ENCODE results near the gene APC2.

The APC2 gene

DNA sequence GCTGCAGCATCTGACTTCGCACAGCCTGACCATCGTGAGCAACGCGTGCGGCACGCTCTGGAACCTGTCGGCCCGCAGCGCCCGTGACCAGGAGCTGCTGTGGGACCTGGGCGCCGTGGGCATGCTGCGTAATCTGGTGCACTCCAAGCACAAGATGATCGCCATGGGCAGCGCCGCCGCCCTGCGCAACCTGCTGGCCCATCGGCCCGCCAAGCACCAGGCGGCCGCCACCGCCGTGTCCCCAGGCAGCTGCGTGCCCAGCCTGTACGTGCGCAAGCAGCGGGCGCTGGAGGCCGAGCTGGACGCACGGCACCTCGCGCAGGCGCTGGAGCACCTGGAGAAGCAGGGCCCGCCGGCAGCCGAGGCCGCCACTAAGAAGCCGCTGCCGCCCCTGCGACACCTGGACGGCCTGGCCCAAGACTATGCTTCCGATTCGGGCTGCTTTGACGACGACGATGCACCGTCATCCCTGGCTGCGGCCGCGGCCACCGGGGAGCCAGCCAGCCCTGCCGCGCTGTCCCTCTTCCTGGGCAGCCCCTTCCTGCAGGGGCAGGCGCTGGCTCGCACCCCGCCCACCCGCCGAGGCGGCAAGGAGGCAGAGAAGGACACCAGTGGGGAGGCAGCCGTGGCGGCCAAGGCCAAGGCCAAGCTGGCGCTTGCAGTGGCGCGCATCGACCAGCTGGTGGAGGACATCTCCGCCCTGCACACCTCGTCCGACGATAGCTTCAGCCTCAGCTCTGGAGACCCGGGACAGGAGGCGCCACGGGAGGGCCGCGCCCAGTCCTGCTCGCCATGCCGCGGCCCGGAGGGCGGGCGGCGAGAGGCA is 15.5 kb downstream of the APC2 start:
- peak; percentile 70 for DNase-seq (ENCODE audit: low read depth, low spot score)

DNA sequence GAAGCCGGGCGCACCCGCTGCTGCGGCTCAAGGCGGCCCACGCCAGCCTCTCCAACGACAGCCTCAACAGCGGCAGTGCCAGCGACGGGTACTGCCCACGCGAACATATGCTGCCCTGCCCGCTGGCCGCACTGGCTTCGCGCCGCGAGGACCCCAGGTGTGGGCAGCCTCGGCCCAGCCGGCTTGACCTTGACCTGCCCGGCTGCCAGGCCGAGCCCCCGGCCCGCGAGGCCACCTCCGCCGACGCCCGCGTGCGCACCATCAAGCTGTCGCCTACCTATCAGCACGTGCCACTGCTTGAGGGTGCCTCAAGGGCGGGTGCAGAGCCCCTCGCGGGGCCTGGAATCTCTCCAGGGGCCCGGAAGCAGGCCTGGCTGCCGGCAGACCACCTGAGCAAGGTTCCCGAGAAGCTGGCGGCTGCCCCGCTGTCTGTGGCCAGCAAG is 16.1 kb downstream of the APC2 start:
- no peak for DNase-seq (ENCODE audit: low read depth, low spot score)

DNA sequence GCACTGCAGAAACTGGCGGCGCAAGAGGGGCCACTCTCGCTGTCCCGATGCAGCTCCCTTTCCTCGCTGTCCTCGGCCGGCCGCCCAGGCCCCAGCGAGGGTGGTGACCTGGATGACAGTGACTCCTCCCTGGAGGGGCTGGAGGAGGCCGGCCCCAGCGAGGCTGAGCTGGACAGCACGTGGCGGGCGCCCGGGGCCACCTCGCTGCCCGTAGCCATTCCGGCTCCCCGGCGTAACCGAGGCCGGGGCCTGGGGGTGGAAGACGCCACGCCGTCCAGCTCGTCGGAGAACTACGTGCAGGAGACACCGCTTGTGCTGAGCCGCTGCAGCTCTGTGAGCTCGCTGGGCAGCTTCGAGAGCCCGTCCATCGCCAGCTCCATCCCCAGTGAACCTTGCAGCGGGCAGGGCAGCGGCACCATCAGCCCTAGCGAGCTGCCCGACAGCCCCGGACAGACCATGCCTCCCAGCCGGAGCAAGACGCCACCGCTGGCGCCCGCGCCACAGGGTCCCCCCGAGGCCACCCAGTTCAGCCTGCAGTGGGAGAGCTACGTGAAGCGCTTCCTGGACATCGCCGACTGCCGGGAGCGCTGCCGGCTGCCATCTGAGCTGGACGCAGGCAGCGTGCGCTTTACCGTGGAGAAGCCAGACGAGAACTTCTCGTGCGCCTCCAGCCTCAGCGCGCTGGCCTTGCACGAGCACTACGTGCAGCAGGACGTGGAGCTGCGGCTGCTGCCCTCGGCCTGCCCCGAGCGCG is 16.7 kb downstream of the APC2 start:
- DNase-seq (ENCODE audit: low read depth, low spot score): no peak

- no peak for DNase-seq (ENCODE audit: low read depth, low spot score)
These were observed 17.2 kb downstream of the APC2 start for GRCh38 chr19:1467215-1467489.

GRCh38 chr19:1467490-1468273 is 17.8 kb downstream of the APC2 start:
- DNase-seq (ENCODE audit: low read depth, low spot score): no peak

- DNase-seq (ENCODE audit: low read depth, low spot score): no peak
These were observed 18.4 kb downstream of the APC2 start for GRCh38 chr19:1468274-1468820.

GRCh38 chr19:1468821-1469254 is 18.9 kb downstream of the APC2 start:
- DNase-seq (ENCODE audit: low read depth, low spot score): no peak

DNA sequence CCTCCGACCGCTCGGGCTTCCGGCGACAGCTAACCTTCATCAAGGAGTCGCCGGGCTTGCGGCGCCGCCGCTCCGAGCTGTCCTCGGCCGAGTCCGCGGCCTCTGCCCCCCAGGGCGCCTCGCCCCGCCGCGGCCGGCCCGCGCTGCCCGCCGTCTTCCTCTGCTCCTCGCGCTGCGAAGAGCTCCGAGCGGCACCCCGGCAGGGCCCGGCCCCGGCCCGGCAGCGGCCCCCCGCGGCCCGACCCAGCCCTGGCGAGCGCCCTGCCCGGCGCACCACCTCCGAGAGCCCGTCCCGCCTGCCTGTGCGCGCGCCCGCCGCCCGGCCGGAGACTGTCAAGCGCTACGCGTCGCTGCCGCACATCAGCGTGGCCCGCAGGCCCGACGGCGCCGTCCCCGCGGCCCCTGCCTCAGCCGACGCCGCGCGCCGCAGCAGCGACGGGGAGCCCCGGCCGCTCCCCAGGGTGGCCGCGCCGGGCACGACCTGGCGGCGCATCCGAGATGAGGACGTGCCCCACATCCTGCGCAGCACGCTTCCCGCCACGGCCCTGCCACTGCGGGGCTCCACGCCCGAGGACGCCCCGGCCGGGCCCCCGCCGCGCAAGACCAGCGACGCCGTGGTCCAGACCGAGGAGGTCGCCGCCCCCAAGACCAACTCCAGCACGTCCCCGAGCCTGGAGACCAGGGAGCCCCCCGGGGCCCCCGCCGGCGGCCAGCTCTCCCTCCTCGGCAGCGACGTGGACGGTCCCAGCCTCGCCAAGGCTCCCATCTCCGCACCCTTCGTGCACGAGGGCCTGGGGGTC is 19.5 kb downstream of the APC2 start:
- no peak for DNase-seq (ENCODE audit: low read depth, low spot score)

DNA sequence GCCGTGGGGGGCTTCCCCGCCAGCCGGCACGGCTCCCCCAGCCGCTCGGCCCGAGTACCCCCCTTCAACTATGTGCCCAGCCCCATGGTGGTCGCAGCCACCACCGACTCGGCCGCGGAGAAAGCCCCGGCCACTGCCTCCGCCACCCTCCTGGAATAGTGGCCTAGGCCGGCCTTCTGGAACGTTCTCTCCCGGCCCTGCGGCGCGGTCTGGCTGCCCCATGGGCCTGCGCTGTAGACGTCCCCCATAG is 20.1 kb downstream of the APC2 start:
- no peak for DNase-seq (ENCODE audit: low read depth, low spot score)

- DNase-seq (ENCODE audit: low read depth, low spot score): peak; percentile 72
These were observed 20.5 kb downstream of the APC2 start for GRCh38 chr19:1470305-1471009.

DNA sequence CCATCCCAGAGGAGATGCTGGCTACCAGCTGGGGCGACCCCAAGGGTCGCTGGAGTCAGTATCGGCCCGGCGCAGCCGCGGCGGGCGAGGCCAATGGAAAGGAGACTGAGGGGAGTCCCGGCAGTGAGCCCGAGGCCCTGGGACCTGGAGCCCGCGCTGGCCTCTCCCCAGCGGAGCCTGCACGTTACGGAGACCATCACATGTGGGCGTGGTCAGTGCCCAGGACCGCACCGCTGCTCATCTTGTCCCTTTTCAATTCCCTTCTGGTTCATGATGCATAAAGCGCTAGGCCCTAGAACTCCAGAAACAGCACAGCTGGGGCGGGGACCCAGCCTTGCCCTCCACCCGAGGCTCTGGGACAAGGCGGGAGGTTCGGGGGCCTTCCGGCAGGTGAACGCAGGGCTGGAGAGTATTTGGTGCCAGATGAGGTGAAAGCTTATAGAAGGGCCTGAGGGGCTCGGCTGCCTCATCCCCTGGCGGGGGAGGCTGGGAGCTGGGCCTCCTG is 21.1 kb downstream of the APC2 start:
- peak; percentile 71 for DNase-seq (ENCODE audit: low read depth, low spot score)

DNA sequence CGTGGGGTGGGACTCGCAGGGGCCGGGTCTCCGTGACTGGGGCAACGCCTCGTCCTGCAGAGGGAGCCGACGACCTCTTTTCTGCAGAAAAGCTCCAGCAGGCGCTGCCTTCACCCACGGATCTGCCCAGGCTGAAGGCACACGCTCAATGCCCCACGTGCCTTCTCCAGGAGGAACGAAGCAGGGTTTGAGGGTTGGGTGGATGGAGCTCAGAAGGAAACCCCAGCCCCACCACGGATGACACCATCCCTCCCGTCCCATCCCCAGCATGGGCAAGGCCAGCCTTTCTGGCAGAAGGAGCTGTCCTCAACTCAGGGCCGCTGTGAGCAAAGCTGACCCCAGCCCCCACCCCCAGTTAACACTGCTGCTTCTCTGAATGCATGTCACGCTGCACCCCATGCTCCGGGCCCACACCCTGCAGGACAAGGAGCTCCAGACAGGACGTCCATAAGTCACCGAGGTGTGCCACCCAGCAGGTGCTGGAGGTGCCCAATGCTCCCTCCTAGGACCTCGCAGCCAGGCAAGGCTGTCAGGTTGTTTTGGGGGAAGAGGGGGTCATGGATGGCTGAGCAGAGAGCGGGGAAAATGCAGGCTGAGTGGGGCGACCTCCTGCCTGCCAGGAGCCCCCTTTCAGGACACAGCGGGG is 21.7 kb downstream of the APC2 start:
- DNase-seq (ENCODE audit: low read depth, low spot score): no peak

DNA sequence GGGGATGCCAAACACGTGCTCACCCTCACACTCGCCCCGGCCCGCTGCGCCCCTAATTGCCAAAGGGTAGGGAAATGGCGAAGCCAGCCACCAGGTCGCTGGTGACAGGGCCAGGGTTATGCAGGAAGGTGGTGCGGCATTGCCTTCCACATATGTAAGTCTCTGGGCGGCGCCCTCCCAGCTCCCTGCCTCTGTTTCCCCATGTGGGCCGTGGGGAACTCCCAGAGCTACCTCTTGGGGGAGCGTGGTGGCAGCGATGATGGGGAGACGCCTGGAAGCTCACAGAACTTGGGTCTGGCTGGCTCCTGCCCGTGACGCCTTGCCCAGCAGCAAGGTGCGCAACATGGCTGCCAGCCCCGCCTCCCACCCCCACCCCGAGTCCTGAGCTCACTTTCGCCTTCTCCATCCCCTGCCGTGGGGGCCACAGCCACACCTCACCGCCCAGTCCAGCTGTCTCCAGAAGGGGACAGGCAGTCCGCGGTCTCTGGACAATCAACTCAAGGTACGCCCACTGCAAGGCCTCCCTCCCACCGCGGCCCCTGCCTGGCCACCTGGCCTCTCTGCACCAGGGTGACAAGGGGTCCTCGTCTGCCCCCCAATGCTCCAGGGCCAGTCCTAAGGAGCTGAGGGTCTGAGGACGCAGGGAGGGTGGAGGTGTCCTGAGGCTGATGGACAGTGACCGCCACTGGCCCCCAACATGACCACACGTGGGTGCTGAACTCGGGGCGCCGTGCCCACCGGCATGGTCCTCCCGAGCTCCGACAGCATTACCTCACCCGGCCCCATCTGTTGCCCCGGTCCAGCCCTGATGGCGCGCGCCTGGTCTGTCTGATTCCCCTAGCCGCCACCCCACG is 22.5 kb downstream of the APC2 start:
- DNase-seq (ENCODE audit: low read depth, low spot score): no peak

DNA sequence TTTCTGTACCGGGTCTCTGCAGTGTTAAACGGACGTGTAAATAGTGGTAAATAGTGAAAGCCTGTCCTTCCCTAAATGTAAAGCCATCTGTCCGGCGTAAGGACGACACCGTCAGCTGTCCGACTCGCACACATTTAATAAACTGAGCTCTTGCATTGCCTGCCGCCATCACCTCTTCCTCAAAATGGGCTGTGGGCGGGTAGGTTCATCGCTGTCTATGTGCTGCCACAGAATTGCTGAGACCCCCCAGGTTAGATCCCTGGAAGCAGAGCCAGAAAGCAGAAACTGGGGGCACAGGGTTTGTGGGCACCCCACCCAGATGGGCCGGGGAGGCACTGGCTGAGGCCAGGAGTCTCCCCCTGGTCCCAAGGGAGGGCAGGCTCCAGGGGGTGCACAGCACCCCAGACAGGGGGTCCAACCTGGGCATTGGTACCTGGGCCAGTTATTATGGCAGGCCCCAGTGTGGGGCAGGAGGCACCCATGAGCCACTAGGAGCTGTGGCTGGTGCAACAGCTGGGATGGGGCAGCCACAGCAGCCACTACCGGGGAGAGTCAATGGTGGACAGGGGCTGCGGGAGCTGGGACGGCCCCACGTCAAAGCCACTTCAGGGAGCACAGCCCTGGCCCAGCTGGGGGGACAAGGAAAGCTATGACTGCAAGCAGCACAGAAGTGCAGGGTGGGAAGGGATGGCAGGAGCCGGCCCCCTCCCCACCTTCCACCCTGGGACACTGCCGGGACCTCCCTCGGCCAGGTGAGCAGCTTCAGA is 23.3 kb downstream of the APC2 start:
- no peak for DNase-seq (ENCODE audit: low read depth, low spot score)

DNA sequence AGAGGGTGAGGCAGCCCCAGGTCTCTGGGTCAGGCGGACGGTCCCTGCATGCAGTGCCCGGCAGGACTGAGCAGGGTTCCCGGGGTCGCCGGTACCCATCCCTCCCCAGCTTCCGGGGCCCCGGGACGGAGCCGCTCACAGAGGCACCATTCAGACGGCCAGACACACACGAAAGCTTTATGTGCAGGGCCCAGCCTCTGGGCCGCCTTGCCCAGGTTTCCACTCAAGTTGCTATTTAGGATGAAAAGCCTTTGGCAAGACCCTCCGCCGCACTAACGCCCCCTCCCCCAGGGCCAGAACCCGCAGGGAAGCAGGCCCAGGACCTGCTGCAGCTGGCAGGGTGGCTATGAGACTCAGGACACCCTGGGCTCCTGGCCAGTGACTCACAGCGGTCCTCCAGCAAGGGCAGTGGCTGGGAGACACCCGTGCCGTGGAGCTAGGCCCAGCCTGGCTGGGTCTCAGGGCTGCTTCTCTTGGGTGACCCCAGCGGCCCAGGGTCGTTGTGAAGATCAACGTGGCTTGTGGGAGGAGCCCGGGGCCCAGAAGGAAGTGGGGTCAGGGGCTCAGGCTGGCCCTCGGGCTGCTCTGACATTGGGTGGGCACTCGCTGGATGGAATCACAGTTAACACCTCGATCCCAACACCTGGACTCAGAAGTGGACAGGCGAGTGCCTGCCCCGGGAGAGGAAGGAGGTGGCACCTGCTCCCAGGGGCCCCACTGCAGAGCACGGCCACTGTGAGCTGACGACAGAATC is 24.3 kb downstream of the APC2 start:
- DNase-seq (ENCODE audit: low read depth, low spot score): no peak

DNA sequence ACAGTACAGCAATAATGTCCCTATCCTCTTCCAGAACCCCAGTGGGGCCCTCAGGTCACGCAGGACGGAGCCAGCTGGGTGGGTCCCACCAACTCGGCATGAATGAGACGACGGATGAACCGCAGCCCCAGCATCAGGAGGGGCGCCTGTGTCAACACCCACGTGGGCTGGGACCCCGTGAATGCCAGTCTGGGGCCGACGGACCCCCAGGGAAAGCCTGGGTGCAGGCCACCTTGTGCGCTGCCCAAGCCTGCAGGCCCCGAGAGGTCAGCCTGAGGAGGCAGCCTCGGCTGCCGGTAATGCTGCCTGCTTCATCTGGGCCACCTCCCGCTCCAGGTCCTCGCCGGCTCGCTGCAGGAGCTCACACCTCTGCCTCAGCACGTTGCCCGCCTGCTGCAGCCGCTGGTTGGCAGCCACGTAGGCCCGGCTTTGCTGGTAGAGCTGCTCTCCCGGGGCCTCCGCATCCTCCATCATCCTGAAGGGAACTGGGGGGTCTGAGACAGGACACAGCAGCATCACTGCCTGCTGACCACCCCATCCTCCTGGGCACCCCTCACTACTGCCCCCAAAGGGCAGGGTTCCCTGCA is 24.9 kb downstream of the APC2 start:
- no peak for DNase-seq (ENCODE audit: low read depth, low spot score)

- DNase-seq (ENCODE audit: low read depth, low spot score): no peak
These were observed 26.0 kb downstream of the APC2 start for GRCh38 chr19:1475751-1476437.

Data from ELF-1 (cell line).